GM12874 (cell line): Measurements from ENCODE around the gene ADNP2.

Experiments used
- TF ChIP-seq, protein P1 (sequence below): IDR thresholded peaks from 2 replicates; pipeline ENCODE4 v1.5.1; 2011; ENCODE audit warnings: low read depth, mild to moderate bottlenecking, control low read depth, low read length, moderate library complexity; ENCODE audit not compliant: insufficient read depth

ADNP2 gene, protein sequence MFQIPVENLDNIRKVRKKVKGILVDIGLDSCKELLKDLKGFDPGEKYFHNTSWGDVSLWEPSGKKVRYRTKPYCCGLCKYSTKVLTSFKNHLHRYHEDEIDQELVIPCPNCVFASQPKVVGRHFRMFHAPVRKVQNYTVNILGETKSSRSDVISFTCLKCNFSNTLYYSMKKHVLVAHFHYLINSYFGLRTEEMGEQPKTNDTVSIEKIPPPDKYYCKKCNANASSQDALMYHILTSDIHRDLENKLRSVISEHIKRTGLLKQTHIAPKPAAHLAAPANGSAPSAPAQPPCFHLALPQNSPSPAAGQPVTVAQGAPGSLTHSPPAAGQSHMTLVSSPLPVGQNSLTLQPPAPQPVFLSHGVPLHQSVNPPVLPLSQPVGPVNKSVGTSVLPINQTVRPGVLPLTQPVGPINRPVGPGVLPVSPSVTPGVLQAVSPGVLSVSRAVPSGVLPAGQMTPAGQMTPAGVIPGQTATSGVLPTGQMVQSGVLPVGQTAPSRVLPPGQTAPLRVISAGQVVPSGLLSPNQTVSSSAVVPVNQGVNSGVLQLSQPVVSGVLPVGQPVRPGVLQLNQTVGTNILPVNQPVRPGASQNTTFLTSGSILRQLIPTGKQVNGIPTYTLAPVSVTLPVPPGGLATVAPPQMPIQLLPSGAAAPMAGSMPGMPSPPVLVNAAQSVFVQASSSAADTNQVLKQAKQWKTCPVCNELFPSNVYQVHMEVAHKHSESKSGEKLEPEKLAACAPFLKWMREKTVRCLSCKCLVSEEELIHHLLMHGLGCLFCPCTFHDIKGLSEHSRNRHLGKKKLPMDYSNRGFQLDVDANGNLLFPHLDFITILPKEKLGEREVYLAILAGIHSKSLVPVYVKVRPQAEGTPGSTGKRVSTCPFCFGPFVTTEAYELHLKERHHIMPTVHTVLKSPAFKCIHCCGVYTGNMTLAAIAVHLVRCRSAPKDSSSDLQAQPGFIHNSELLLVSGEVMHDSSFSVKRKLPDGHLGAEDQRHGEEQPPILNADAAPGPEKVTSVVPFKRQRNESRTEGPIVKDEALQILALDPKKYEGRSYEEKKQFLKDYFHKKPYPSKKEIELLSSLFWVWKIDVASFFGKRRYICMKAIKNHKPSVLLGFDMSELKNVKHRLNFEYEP

GRCh38 chr18:80108739-80109675 is at the start of gene ADNP2:
ADNP2 (plus strand) TSS chr18:80109262; CDS start chr18:80117543, 8,281 bp downstream.
- TF ChIP-seq, protein P1, sequence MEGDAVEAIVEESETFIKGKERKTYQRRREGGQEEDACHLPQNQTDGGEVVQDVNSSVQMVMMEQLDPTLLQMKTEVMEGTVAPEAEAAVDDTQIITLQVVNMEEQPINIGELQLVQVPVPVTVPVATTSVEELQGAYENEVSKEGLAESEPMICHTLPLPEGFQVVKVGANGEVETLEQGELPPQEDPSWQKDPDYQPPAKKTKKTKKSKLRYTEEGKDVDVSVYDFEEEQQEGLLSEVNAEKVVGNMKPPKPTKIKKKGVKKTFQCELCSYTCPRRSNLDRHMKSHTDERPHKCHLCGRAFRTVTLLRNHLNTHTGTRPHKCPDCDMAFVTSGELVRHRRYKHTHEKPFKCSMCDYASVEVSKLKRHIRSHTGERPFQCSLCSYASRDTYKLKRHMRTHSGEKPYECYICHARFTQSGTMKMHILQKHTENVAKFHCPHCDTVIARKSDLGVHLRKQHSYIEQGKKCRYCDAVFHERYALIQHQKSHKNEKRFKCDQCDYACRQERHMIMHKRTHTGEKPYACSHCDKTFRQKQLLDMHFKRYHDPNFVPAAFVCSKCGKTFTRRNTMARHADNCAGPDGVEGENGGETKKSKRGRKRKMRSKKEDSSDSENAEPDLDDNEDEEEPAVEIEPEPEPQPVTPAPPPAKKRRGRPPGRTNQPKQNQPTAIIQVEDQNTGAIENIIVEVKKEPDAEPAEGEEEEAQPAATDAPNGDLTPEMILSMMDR = no peak

GRCh38 chr18:80059945-80060344 is 49.1 kb upstream of the ADNP2 start:
- TF ChIP-seq, protein P1 = no peak

- TF ChIP-seq, protein P1 = no peak
These were observed 43.4 kb upstream of the ADNP2 start for GRCh38 chr18:80065705-80066104.

DNA sequence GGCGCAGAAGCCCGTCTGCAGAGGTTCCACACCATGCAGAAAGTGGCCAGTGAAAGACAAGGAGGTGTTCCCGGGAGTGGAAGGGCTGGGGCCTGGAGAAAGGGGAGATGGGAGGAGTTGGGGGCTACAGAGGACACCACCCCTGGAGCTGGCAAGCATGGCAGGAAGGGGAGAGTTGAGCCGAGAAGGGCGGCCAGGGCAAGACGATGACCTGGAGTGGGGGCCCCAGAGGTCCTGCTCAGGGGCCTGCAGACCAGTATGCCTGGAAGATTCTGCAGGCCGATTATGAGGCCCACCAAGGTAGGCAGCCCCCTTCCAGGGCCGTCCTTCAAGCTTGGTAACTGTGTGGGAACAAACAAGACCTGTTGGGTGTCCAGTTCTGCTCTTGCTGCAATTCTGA is 41.7 kb upstream of the ADNP2 start:
- TF ChIP-seq, protein P1 = no peak

DNA sequence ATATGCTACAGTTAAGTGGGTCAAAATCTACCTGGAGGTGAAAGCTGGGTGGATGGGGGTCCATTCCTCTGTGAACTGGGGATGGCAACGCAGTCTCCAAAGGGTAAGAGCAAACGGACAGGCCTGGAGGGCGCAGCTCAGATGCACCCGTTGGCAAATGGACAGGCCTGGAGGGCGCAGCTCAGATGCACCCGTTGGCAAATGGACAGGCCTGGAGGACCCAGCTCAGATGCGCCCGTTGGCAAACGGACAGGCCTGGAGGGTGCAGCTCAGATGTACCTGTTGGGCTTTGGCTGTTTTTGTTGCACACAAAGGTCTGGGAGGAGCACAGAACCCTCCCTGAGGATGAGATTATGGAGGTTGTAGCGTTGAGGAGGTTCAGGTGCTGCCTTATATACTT is 41.2 kb upstream of the ADNP2 start:
- TF ChIP-seq, protein P1 = no peak

DNA sequence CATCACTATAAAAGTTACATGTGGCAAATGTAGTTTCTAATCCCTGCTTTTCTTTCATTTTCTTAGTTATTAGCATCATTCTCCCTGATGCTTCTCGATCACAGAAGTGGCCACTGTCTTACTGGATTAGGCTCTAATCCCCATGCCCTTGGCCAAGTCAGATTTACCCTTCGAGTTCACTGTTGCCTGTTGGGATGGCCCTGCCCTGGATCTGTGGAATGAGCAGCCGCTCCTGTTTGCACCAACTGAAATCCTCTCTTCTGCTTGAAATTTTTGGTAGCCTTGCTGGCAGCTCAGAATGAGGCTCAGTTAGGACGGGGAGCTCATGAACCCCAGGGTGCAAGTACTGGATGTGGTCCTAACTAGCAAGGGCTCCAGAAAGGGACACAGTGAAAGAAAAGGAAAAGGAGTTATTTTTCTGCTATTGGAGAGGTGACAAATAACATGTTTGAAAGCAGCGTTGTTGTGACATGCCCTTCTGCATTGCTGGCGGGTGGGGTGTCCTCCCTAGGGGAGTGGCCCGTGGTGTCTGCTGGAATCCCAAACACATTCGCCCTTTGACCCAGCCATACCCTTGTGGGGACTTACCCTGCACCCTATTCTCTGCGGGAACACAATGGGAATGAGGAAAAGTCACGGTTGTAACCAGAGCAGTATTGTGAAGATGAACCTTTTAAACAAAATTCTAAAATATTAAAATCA is 40.3 kb upstream of the ADNP2 start:
- TF ChIP-seq, protein P1 = no peak
